ENCODE data around the gene SOBP. TPM values are rescaled to one million over a fixed set of nuclear protein-coding genes. Genes with fewer than 3 reads are reported as not detected.

The SOBP gene
- total RNA-seq, 4 donors from 2014 or later: 0.15 to 3.8 (median 1.6) TPM

DNA sequence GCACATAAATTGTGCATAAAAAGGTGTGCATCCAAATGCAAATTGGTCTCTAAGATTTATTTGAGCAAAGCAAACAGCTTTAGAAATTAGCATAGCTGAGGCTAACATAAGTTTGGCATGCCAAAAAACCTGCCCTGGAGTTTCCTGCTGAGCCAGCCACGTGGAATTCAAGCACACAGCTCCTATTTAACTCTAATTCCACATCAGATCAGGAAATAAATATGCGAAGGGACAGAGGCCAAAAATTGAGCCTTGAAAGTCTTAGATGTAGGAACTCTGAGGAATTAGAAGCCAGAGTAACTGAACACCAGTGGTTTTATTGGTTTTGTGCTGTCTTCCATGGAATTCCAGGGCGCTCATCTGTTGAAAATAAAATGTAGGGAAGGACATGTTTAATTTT lies 19.6 kb downstream of the SOBP start:
- intact Hi-C loops (cut with DNase I): no loop called here
- Histone ChIP-seq H3K27me3 (no peaks in the 10 kb centered on the region), H3K4me3 (no peak overlapping the region), H3K9me3 (no peaks in the 10 kb centered on the region), H3K27ac (no peak overlapping the region), H3K4me1 (peaks cover 0 to 5% (median 0%) of the 10 kb centered on the region in 3 donors), H3K36me3 (no peaks in the 10 kb centered on the region)
- 14 to 55% methylated on average over 3 of the region's 3 CpGs for WGBS, 2 donors
- DNase-seq: no peak
- TF ChIP-seq, protein P1, sequence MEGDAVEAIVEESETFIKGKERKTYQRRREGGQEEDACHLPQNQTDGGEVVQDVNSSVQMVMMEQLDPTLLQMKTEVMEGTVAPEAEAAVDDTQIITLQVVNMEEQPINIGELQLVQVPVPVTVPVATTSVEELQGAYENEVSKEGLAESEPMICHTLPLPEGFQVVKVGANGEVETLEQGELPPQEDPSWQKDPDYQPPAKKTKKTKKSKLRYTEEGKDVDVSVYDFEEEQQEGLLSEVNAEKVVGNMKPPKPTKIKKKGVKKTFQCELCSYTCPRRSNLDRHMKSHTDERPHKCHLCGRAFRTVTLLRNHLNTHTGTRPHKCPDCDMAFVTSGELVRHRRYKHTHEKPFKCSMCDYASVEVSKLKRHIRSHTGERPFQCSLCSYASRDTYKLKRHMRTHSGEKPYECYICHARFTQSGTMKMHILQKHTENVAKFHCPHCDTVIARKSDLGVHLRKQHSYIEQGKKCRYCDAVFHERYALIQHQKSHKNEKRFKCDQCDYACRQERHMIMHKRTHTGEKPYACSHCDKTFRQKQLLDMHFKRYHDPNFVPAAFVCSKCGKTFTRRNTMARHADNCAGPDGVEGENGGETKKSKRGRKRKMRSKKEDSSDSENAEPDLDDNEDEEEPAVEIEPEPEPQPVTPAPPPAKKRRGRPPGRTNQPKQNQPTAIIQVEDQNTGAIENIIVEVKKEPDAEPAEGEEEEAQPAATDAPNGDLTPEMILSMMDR (IDR thresholded peaks at IDR 0.05): no peak
- TF ChIP-seq POLR2A (IDR thresholded peaks at IDR 0.05): no peak

DNA sequence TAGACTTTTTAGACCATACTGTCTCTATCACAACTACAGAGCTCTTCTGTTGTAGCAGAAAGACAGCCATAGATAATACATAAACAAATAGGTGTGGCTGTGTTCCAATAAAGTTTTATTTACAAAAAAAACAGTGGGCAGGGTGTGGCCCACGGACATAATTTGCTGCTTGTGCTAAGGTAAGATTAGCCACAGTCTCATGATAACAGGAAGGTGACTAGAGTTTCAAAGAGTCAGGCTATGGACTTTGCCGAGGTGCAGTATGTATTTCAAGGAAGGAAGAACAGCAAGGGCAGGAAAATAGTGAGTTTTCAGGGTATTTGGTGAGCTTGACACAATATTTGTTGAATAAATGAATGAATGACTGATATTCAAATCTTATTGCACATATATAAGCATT lies 20.2 kb downstream of the SOBP start:
- no peak overlapping the region for H3K4me3 ChIP-seq
- H3K4me1 ChIP-seq: peaks cover 0 to 5% (median 0%) of the 10 kb centered on the region in 3 donors
- DNase-seq: no peak
- no peak overlapping the region for H3K27ac ChIP-seq
- intact Hi-C loops (cut with DNase I): no loop called here
- H3K36me3 ChIP-seq: no peaks in the 10 kb centered on the region
- 51 to 73% methylated on average over 2 of the region's 2 CpGs for WGBS, 2 donors
- H3K9me3 ChIP-seq: peaks cover 0 to 2% (median 0%) of the 10 kb centered on the region in 3 donors
- TF ChIP-seq POLR2A (IDR thresholded peaks at IDR 0.05): no peak
- TF ChIP-seq, protein P1 (IDR thresholded peaks at IDR 0.05): no peak
- no peaks in the 10 kb centered on the region for H3K27me3 ChIP-seq

DNA sequence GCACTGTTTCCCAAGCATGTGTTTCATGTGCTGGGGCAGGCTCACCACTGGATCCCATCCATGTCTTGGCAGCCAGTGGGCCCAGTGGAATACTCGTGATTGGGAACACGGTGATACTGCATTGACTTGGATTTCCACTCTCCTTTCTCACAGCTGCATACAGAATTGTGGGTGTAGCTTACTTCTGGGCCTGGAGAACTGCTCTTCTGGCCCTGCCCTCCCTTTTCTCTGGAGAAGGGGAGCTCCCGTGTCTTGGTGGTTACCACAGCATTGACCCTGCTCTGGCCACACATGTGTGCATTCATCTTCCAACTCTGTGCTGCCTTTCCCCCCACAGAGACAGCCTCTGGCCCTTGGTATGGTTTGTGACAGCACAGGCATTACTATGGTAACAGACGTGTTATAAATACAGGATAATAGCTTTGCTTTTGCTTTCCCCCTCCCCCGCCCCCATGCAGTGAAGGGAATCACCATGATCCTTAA lies 21.6 kb downstream of the SOBP start:
- Histone ChIP-seq H3K4me3 (no peak overlapping the region), H3K27me3 (no peaks in the 10 kb centered on the region), H3K4me1 (peaks cover 0 to 5% (median 0%) of the 10 kb centered on the region in 3 donors), H3K36me3 (no peaks in the 10 kb centered on the region), H3K27ac (no peak overlapping the region), H3K9me3 (peaks cover 0 to 7% (median 0%) of the 10 kb centered on the region in 3 donors)
- no peak for DNase-seq
- 53 to 70% methylated on average over 5 of the region's 5 CpGs for WGBS, 2 donors
- intact Hi-C loops (cut with DNase I): no loop called here
- no peak for TF ChIP-seq POLR2A (IDR thresholded peaks at IDR 0.05)
- TF ChIP-seq, protein P1 (IDR thresholded peaks at IDR 0.05): no peak

DNA sequence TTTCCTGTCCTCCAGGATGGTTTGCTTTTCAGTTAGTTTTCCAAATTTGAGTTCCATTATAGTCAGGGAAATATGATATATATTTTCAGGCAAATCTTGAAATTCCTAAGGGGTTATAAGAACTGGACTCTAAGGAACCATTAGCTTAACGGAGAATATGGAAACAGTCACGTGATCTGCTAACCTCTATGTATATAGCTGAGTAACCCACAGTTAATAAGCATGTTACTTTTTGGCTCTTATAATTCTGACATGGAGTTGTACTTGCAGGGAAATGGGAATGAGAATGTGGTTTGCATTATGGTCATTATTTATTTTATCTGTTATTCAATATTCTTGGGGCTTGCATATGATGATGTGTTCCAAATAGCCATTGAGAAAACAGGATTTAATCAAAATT lies 23.3 kb downstream of the SOBP start:
- WGBS, 2 donors: 83 to 84% methylated on average over 2 of the region's 2 CpGs
- Histone ChIP-seq H3K27ac (no peak overlapping the region), H3K36me3 (no peaks in the 10 kb centered on the region), H3K27me3 (no peaks in the 10 kb centered on the region), H3K4me3 (no peak overlapping the region), H3K9me3 (peaks cover 0 to 7% (median 0%) of the 10 kb centered on the region in 3 donors), H3K4me1 (peaks cover 0 to 5% (median 0%) of the 10 kb centered on the region in 3 donors)
- intact Hi-C loops (cut with DNase I): no loop called here
- no peak for DNase-seq
- TF ChIP-seq POLR2A (IDR thresholded peaks at IDR 0.05): no peak
- TF ChIP-seq, protein P1 (IDR thresholded peaks at IDR 0.05): no peak

DNA sequence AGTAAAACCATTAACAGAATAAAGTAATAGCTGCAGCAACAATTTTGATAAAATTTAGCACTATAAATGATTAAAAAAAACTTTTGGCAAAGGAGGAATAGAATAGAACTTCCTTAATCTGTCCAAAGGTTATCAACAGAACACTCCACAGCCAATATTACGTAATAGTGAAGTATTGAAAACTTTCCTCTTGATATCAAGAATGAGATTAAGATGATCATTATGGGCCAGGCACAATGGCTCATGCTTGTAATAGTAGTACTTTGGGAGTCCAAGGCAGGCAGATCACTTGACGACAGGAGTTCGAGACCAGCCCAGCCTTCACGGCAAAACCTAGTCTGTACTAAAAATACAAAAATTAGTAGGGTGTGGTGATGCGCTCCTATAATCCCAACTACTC lies 26.0 kb downstream of the SOBP start:
- Histone ChIP-seq H3K27me3 (no peaks in the 10 kb centered on the region), H3K27ac (no peak overlapping the region), H3K4me3 (no peak overlapping the region), H3K4me1 (no peaks in the 10 kb centered on the region), H3K36me3 (no peaks in the 10 kb centered on the region), H3K9me3 (peaks cover 0 to 7% (median 0%) of the 10 kb centered on the region in 3 donors)
- 95 to 99% methylated on average over 5 of the region's 5 CpGs for WGBS, 2 donors
- intact Hi-C loops (cut with DNase I): no loop called here
- no peak for DNase-seq
- no peak for TF ChIP-seq POLR2A (IDR thresholded peaks at IDR 0.05)
- TF ChIP-seq, protein P1 (IDR thresholded peaks at IDR 0.05): no peak

Measured in esophagus squamous epithelium (tissue), 5 donors.